A172 (cell line): ENCODE data around the gene UAP1L1. TPM values are rescaled to one million over a fixed set of nuclear protein-coding genes. Genes with fewer than 3 reads are reported as not detected.

Experiments
- DNase-seq: peaks from one replicate; pipeline ENCODE4 v3.0.0-alpha.2; 2015; ENCODE audit warnings: low spot score
- total RNA-seq: library from RNA; depleted of rRNA; stranded (reverse); fragments of >200 nt; shearing (Covaris generic); gene quantifications from 2 replicates; pipeline ENCODE4 v1.2.3, GENCODE V29; 2014

The UAP1L1 gene
- total RNA-seq, 1 experiment from 2014 or later = 94.6 TPM

DNA sequence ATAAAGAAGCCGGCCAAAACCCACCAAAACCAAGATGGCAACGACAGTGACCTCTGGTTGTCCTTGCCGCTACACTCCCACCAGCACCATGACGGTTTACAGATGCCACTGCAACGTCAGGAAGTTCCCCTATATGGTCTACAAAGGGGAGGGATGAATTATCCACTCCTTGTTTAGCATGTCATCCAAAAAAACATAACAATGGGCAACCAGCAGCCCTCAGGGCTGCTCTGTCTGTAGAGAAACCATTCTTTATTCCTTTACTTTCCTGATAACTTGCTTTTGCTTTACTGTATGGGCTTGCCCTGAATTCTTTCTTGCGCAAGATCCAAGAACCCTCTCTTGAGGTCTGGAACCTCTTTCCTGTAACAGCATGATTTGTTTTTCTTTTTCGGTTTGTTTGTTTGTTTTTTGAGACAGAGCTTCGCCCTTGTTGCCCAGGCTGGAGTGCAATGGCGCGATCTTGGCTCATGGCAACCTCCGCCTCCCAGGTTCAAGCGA lies 2.0 kb upstream of the UAP1L1 start:
- DNase-seq = no peak

DNA sequence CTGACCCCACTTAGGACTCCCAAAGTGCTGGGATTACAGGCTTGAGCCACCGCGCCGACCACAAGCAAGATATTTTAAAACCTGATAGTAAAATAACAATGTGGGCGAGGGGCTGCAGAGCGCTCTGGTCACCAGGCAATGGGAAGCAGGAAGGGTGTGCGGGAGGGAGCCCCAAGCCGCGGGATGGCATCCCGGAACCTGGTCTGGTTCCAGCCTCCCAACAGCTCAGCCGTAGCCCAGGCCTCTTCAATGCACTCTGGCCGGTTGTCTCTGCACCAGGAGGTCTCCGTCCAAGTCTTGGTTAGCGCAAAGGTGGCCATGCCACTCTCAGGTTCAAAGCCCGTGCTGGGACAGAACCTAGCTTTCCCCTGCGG lies 694 bp upstream of the UAP1L1 start:
- DNase-seq = no peak

DNA sequence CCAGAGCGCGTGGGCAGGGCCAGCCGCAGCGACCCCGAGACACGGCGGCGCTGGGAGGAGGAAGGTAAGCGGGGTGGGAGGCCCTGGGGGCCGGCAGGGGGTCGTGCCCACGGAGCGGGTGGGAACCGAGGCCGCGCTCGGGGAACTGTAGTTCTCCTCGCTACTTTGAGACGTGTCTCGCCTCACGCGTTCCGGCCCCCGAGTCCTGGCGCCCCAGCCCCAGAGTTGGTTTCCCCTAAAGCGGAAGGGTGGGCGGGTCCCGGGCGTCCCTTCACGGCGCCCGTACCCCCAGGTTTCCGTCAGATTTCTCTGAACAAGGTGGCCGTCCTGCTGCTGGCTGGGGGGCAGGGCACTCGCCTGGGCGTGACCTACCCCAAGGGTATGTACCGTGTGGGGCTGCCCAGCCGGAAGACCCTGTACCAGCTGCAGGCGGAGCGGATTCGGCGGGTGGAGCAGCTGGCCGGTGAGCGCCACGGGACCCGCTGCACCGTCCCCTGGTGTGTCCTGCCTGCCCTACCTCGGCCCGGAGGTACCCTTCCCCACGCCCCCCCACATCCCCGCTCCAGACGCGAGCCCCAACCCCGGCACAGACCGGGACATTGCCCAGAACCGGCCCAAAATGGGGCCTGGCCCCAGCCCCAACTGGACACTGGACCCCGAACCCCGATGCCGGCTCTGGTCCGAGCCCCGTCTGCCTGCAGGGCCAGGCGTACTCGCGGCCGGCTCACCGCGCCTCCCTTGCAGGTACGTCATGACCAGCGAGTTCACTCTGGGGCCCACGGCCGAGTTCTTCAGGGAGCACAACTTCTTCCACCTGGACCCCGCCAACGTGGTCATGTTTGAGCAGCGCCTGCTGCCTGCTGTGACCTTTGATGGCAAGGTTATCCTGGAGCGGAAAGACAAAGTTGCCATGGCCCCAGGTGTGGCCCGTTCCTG lies 709 bp downstream of the UAP1L1 start:
- peak; percentile 46 for DNase-seq

DNA sequence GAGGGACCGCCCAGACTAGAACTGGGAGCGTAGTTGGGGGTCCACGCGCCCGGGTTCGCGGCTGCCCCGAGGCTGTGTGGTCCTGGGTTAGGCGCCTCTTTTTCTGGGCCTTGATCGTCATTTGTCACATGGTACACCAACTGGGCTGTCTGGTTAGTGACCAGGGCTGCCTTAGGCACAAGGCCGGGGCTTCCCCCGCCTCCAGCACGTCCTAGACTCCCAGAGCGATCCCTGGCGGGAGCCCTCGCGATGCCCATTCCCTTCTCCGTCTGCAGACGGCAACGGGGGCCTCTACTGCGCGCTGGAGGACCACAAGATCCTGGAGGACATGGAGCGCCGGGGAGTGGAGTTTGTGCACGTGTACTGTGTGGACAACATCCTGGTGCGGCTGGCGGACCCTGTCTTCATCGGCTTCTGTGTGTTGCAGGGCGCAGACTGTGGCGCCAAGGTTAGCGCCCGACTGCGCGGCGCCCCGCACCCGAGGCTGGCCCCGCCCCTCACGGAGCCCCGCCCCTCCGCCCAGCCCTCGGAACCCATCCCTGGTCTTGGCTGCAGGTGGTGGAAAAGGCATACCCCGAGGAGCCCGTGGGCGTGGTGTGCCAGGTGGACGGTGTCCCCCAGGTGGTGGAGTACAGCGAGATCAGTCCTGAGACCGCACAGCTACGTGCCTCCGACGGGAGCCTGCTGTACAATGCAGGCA lies 1.5 kb downstream of the UAP1L1 start:
- DNase-seq = no peak

DNA sequence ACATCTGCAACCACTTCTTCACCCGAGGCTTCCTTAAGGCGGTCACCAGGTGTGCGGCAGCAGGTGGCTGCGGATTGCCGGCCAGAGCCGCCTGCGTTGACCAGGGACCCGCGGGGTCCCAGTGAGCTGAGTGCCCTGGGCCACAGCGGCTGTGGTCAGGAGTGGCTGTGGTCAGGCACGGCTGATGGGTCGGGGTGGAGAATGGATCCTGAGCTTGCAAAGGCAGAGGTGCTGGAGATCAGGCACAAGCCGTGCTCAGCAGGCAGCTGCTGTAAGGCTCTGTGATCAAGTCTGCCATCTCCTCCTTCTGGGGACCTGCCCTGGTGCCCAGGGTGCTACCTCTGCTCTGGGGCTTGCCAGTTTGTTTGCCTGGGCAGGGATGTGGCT lies 2.1 kb downstream of the UAP1L1 start:
- DNase-seq = no peak

DNA sequence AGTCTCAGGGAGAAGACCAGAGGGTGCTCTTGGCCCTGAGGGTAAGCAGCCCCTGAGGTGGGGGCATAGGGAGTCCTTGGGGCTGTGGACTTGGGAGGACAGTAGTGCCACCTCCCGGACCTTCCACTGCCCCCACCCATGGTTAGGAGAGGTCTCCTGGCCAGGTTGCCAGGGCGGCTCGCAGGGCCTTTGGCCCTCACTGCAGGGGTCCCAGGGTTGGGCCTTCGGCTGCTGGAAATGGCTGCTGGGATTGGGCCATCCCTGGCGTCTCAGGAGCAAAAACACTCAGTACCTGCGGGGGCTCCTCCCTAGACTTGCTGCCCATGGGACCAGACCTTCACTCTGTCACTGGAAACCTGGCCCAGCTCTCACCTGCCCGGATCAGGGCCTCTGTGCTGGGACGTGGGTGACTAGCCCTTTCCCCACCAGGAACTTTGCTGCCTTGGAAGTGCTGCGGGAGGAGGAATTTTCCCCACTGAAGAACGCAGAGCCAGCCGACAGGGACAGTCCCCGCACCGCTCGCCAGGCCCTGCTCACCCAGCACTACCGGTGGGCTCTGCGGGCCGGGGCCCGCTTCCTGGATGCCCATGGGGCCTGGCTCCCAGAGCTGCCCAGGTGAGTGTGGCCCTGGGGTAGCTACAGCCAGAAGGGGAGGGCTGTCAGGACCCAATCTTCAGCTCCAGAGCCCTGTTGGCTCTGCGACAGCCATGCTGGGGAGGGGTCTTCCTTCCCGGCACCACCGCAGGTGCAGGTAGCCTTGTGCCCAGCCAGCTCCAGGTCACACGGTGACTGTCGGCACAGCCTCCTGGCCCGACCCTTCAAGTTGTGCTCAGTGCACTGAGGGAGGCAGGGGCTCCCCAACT lies 3.2 kb downstream of the UAP1L1 start:
- no peak for DNase-seq

DNA sequence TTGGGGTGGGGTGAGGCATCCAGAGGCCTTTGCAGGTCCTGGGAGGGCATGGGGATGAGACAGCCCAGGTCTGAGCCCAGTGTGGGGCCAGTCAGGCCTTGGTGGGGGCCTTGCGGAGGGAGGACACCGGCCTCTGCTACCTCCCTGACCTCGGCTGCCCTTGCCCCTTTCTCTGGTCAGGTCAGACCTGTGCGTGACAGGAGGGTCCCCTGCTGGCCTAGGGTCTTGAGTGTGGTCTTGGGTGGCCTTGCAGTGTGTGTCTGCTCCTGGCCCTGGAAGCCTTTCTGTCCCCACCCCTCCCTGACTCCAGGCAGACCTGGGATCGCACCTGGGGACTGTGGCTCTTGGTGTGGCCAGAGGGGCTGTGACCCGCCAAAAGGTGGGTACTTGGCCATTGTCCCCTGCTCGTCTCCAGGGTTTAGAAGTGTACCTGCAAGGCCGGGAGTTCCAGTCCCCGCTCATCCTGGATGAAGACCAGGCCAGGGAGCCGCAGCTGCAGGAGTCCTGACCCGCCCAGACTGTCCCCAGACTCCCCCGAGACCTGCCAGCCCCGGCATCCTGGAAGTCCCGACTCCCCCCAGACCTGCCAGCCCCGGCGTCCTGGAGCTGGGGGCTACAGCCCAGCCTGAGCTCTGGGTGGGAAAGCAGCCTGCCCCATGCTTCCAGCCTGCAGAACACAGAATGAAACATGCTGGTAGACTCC lies 5.1 kb downstream of the UAP1L1 start:
- DNase-seq = no peak

DNA sequence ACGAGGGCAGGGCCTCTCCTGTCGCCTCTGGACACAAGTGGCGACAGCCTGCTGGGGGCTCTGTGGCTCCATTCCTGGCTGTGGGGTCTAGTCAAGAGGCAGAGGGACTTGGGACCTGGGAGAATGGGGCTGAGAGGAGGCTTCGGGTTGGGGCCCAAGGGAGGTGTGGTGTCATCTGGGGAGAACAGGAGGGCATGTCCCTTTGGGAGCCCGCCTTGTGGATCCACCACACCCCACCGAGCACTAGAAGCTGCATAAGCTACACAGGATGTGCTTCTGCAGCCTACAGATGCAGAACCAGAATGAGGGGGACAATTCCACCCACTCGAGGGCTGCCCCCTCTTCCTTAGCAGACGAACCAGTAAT lies 5.6 kb downstream of the UAP1L1 start:
- no peak for DNase-seq

DNA sequence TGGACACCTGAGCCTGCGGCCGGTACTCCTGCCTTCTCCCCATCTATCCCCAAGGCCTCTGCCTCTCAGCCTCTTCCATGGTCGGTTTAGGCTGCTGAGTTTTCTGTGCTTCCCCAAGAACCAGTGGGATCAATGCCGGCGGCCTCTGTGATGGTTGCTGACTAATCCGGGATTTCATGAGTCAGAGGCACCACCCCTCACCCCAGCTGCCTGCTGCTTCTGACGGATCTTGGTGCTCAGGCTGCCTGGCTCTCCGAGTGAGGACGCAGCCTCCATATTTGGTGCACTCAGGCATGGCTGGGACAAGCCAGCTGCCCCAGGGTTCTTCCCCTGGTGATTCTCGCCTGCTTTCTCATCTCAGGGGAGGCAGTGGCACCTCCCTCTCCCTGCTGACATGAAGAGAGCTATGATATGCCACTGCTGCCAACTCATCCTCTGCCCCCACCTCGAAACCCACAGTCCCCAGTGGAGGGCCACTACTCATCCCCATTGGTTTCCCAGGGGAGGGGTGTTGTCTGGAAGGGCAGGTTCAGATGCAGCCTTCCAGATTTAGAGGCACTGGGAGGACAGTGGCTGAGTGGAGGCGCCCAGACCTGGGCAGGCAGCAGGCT lies 6.2 kb downstream of the UAP1L1 start:
- peak; percentile 100 for DNase-seq

DNA sequence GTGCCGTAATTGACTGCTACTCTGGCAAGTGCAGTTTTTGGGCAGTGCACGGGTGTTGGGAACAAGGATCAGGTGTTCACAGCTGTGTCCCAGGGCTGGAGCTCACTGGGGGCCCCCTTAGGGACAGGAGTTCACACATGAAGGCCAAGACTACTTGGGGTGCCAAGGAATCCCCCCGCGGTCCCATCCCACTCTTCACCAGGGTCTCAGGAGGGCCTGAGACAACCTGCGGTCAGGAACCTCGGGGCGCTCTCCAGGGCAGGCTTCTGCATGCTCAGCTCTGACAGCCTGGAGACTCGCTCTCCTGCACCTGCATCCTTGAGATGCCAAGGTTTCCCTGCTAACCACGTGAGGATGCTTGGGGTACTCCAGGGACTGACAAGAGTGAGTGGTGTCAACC lies 7.2 kb downstream of the UAP1L1 start:
- DNase-seq = no peak

DNA sequence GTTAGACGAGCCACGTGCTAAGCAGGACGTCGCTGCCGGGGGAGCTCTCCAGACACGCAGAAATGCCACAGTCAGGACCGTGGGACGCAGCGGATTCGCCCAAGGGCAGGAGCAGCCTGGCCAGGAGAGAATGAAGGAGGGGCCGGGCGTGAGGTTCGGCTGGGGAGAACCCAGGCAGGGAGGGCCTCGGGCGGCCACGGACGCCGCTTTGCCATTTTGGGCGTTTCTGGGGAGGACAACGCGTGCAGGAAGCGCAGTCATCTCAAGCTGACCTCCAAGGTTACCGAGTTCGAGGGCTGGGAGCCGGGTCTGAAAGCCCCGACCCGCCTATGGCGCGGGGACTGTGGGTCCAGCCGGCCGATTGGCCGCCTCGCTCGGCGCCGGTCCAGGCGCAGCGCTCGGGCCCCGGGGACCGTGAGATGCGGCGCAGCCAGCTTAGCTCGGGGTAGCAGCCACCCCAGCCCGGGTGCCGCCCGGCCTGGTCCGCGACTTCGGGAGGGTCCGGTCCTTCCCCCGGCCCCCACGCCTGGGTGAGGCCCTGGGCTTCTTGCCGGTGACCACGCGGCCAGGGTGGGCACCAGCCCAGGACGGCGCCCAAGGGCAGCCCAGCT lies 8.7 kb downstream of the UAP1L1 start:
- DNase-seq = peak; percentile 61

DNA sequence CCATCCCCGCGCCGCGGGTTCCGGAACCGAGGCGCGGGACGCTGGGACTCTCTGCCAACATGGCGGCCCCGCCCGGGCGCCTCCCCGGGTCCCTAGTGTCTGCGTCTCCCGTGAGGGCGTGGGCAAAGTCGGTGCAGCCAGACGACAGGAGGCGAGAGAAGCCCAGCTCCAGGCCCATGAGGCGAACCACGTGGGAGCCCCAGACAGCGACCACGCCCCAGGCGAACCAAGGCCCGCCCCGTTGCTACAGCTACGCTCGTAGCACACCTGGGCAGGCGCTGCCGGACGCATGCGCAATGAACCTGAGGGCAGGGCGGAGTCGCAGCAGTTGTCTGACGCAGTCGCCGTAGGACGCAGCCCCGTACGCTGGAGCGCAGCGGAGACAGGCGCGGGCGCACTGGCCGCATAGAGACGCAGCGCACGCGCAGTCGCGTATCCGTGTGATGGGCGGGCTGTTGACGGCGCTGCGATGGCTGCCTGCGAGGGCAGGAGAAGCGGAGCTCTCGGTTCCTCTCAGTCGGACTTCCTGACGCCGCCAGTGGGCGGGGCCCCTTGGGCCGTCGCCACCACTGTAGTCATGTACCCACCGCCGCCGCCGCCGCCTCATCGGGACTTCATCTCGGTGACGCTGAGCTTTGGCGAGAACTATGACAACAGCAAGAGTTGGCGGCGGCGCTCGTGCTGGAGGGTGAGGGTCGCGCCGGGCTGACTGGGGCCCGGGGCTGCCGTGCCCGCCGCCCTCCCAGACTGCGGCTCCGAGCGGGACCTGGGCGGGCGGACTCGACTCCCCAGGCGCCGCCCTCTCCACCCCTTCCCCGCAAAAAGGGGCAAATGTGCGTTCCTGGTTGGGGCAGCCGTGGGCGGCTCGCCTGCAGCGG lies 9.5 kb downstream of the UAP1L1 start, which contains the start of gene MAN1B1:
Gene MAN1B1 (plus strand): TSS at position 455 of the 878 bp plus-strand sequence. CDS start 15 bp downstream, at position 470.
- DNase-seq = peak; percentile 100

DNA sequence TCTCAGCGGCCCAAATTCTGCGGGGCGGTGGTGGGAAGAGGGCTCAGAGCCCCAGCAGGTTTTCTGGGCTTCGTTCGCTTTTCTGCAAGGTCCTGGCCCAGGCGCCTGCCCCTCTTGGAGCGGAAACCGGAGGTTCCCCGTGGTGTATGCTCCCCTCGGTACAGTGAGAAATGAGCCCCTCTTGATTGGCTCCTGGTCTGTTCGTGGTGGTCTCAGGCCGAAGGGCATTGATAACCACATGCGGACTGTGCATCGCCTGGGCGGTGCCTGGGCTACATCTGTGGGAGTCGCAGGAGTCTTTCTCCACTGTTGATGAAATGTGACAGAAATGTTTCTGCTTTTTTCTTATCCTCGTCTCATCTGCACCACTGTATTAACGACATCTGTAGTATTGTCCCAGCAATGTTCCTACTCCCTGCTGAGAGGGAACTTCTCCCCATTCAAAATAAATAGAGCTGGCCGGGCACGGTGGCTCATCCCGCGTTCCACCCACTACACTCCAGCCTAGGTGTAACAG lies 10.2 kb downstream of the UAP1L1 start:
- no peak for DNase-seq

DNA sequence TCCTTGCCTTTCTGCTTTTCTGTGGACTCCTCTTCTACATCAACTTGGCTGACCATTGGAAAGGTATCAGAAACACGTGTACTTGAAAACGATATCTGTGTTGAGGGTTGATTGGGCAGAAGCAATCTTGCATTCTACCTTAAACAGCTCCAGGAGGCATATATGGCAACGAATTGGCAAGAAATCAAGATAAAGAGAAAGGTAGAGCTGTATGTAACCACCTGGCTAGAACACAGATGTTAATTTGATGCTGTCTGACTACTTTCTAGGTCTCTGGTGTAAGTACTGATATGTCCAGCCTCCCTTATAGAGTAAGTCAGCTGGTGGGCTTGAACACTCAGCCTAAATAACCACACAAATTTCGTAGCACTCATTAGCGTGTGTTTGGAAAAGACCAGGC lies 10.8 kb downstream of the UAP1L1 start:
- DNase-seq = no peak

DNA sequence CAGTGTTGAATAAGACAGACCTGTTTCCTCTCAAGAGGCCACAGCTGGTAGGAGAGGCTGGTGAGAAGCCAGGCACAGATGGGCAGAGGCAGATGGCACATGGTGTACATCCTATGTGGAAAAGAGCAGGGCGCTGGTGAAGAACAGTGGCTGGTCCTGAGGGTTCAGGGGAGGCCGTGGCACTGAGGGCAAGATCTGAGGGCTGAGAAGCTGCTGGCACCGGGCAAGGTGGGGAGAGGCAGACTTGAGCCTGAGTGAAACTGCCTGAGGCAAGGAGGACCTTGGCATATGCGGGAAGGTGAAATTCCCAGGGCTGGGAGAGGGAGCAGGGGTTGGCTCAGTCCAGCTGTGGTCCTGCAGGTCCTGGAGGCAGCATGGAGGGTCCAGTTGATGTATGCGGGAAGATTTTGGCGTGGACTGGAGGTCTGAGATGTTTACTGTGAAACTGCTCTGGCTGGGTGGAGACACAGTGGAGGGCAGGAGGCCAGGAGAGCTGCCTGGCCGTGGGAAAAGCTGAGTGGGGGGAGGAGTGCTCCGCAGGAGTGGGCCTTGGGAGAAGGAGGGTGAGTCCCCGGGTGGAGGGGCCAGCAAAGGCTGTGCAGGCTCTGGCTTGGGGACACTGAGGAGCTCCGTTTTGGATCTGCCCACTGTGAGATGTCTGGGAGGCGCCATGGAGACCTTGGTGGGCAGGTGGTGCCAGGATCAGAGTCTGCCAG lies 12.1 kb downstream of the UAP1L1 start:
- no peak for DNase-seq

DNA sequence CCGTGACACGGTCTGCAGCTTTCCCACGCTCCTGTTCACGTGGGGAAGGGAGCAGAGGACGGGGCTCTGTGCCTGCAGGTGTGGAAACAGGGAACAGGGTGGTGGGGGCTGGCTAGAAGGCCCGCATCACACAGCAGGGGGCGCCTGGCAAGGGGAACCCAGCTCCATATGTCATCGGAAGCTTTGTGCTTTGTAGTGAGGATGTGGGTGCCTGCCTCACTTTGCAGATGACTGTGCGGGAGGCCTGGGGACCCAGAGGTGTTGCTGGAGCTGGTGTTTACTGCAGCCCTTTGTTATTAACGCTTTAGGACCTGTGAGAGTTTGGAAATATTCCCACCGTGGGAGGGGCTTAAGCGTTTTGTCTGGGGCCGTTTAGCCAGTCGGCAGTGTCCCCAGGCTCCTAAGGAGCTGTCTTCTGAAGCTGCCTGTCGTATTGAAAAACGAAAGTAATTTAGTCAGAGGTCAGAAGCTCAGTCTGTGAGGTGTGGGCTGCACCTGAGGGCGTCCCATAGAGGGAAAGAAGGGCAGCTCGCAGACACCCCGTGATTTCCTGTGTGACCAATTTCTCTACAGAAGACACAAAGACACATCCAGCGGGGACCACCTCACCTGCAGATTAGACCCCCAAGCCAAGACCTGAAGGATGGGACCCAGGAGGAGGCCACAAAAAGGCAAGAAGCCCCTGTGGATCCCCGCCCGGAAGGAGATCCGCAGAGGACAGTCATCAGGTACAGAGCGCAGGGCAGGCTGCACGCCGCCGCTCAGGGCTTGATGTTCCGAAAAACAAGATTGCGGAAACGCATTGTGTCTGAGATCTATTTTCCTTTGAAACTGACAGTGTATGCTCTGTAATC lies 18.6 kb downstream of the UAP1L1 start:
- DNase-seq = no peak

DNA sequence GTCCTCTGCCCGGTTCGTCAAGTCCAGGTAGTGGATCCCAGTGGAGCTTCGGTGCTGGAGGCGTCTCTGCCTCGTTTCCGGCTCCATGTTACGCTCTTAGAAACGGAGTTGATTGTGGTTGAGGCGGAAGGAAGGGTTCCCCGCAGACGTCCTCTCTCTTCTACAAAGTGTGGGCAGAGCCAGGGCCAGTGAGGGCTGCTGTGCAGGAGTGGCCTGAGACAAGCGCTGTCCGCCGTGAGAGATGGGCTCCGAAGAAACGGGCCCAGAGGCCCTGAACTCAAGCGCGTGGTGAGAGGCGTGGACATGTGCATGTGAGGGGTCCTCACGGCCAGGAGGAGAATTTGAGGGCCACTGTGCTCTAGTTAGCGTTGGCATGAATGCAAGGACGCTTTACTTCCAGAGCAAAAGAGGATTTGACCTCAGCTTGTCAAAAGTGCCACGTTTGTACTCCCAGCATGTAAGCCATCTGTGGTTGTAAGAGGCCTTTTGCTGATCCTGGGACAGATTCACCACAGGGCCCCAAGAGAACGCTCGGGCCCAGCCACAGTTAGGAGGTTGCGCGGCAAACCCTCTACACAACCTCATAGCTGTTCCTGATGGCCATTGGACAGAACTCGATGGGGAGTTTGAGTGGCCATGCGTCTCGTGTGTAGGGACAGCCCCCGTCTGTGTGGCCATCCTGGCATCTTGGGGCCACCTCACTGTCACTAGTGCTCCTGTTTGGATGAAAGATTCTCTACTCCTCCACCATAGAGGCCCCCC lies 19.6 kb downstream of the UAP1L1 start:
- DNase-seq = no peak
